K562 (cell line): ENCODE data around the gene FAM181B. TPM values are rescaled to one million over a fixed set of nuclear protein-coding genes. Genes with fewer than 3 reads are reported as not detected.

ENCODE experiments used
- ARHGAP35 ChIP-seq: fragments of 450-650 bp; IDR thresholded peaks from 2 replicates; pipeline ENCODE4 v1.6.1; 2018; ENCODE audit not compliant: partially characterized antibody
- GATAD2A ChIP-seq: fragments of 450-650 bp; IDR thresholded peaks from 2 replicates; pipeline ENCODE4 v1.6.1; 2017
- HNRNPH1 ChIP-seq: fragments of 200-400 bp; formaldehyde crosslinking; optimal IDR thresholded peaks from 2 replicates; pipeline ENCODE3; 2017; ENCODE audit warnings: low read depth, mild to moderate bottlenecking, low read length, moderate library complexity
- RBM14 ChIP-seq: fragments of 200-400 bp; formaldehyde crosslinking; IDR thresholded peaks from 2 replicates; pipeline ENCODE4 v1.6.1; 2018; ENCODE audit warnings: low read depth, mild to moderate bottlenecking, low read length, moderate library complexity, borderline replicate concordance; ENCODE audit not compliant: insufficient read depth
- ZFP30 ChIP-seq: fragments of 250-450 bp; sonication (Bioruptor Pico); IDR thresholded peaks from 2 replicates; pipeline ENCODE4 v1.8.0; 2022; ENCODE audit warnings: moderate library complexity, mild to moderate bottlenecking, inconsistent platforms, borderline replicate concordance
- ZNF318 ChIP-seq, 2 experiments: fragments of 450-650 bp; IDR thresholded peaks; 2 replicates each; pipeline ENCODE4 v1.6.1; 2016; ENCODE audit warnings: mild to moderate bottlenecking in 2 of 2, borderline replicate concordance in 1 of 2, low read depth in 1 of 2, moderate library complexity in 1 of 2
- polyA plus RNA-seq, 8 experiments: library from polyadenylated mRNA; depleted of rRNA in 4 of 8; stranded (reverse) in 5 of 8; unstranded in 3 of 8; fragments of >200 nt; fragmentation: Nextera tagmentation in 2 of 8; fragmentation: Illumina TruSeq in 1 of 8; extraction: Ambion mirVana in 2 of 8; extraction: Trizol in 1 of 8; gene quantifications; 2 replicates each; pipeline versions ENCODE4 v1.2.1 to v1.2.3, GENCODE V29; 2011 to 2014; ENCODE audit warnings: inconsistent platforms in 1 of 8, missing spikeins in 1 of 8
- total RNA-seq, 7 experiments: library from RNA; depleted of rRNA in 6 of 7; stranded (reverse); fragments of >200 nt in 6 of 7; fragmentation: Illumina TruSeq in 2 of 7; extraction: Trizol in 2 of 7; gene quantifications; 2 replicates each; pipeline versions ENCODE4 v1.2.1 to v1.2.3, GENCODE V29; 2011 to 2021; ENCODE audit warnings: low replicate concordance in 1 of 7
- TF ChIP-seq, protein P1 (sequence below): sonication (generic); formaldehyde crosslinking; IDR thresholded peaks from 2 replicates; pipeline ENCODE4 v1.8.1; 2022; ENCODE audit warnings: missing genetic modification reagents
- TF ChIP-seq, protein P2 (sequence below): fragments of 250-450 bp; sonication (Bioruptor Pico); IDR thresholded peaks from 2 replicates; pipeline ENCODE4 v1.4.0; 2020; ENCODE audit warnings: mild to moderate bottlenecking, moderate library complexity

The FAM181B gene
- total and polyA plus RNA-seq, 9 of the 15 experiments (the other 6 are each of a cell fraction or from before 2014, with no cell fraction given) = 0.01 TPM; not detected in 8

DNA sequence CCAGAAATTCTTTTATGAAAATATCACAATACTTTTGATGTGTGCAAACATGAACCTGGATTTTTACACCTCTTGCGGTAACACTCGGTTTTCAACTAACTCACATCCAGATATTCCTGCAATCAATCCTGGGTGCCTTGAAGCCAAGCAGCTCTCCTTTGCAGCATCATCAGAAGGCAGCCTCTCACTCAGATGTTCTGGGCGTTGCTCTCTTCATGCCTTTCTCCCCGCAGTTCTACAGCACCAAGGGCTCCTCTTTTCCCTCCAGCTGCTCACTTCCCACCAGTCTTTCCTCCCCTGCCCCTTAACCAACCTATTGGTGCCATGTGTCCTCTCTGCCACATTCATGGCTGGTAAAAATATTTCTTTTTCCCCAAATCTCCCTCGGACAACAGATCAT, 2.9 kb downstream of the FAM181B start (continued):
- TF ChIP-seq ARHGAP35 (no peak), ZNF318 (IDR thresholded peaks at IDR 0.05; ENCODE audit: borderline replicate concordance in 1 of 2, low read depth in 1 of 2) (no peak), HNRNPH1 (no peak), GATAD2A (no peak), RBM14 (no peak), ZFP30 (CRISPR knock-in tag) (no peak)
- TF ChIP-seq, protein P1, sequence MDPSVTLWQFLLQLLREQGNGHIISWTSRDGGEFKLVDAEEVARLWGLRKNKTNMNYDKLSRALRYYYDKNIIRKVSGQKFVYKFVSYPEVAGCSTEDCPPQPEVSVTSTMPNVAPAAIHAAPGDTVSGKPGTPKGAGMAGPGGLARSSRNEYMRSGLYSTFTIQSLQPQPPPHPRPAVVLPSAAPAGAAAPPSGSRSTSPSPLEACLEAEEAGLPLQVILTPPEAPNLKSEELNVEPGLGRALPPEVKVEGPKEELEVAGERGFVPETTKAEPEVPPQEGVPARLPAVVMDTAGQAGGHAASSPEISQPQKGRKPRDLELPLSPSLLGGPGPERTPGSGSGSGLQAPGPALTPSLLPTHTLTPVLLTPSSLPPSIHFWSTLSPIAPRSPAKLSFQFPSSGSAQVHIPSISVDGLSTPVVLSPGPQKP (CRISPR knock-in tag) = no peak
- TF ChIP-seq, protein P2, sequence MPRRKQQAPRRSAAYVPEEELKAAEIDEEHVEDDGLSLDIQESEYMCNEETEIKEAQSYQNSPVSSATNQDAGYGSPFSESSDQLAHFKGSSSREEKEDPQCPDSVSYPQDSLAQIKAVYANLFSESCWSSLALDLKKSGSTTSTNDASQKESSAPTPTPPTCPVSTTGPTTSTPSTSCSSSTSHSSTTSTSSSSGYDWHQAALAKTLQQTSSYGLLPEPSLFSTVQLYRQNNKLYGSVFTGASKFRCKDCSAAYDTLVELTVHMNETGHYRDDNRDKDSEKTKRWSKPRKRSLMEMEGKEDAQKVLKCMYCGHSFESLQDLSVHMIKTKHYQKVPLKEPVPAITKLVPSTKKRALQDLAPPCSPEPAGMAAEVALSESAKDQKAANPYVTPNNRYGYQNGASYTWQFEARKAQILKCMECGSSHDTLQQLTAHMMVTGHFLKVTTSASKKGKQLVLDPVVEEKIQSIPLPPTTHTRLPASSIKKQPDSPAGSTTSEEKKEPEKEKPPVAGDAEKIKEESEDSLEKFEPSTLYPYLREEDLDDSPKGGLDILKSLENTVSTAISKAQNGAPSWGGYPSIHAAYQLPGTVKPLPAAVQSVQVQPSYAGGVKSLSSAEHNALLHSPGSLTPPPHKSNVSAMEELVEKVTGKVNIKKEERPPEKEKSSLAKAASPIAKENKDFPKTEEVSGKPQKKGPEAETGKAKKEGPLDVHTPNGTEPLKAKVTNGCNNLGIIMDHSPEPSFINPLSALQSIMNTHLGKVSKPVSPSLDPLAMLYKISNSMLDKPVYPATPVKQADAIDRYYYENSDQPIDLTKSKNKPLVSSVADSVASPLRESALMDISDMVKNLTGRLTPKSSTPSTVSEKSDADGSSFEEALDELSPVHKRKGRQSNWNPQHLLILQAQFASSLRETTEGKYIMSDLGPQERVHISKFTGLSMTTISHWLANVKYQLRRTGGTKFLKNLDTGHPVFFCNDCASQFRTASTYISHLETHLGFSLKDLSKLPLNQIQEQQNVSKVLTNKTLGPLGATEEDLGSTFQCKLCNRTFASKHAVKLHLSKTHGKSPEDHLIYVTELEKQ (CRISPR knock-in tag) = no peak
- TF ChIP-seq, all 486 proteins: peak for 0
